ENCODE results near the gene GJA3. TPM values are rescaled to one million over a fixed set of nuclear protein-coding genes. Genes with fewer than 3 reads are reported as not detected.
A peak's percentile ranks its signal among the peaks of the same experiment; 100 is the strongest.

GJA3 gene
- total RNA-seq, 4 donors from 2014 or later = 0.14 TPM; not detected in 3

DNA sequence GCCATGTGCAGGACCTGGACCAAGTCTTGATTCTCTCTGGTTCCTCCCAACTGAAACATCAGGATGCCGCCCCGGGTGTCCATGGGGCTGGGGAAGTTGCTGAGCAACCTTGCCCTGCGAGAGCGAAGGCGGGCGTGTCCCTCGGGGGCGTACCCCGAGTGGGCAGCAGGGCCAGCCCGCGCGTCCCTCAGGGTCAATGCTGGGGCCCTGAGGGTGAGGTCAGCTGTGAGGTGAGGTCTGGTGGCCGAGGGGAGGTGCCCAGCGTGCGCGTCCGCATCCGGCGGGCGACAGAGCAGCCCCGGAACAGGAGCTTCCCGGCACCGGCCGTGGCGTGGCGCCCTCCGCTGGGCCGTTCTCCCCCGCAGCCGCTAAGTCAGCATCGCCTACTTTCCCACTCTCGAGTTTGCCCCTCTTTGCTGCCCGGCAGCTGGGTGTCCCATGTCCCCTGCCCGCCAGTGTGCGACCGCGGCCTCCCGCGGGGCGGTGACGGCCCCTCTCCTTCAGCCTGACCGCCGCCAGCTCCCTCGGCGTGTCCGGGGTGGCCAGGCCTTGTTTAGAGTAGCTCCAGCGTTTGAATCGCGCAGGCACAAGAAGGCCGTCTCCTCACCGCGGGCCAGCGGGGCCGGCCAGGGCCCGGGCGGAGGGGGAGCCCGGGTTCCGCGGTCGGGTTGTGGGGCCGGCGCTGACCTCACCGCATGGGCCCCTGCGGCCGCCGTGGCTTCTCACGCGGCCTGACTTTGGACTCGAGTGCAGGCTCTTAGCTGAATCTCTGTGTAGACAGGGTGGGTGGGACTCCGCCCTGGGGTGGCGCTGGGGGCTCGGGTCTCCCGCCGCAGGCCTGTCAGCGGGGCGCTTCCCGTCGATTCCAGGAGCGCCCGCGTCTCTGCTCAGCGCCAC lies 33.0 kb downstream of the GJA3 start:
- Histone ChIP-seq H3K4me1 (peaks cover 0 to 28% (median 19%) of the 10 kb centered on the region in 4 donors), H3K4me3 (peak overlapping the region; percentile 45 to 71 (median 52)), H3K9me3 (no peaks in the 10 kb centered on the region), H3K27ac (peak overlapping the region; percentile 80 to 90 (median 87)), H3K27me3 (peaks cover 16% of the 10 kb centered on the region), H3K36me3 (no peaks in the 10 kb centered on the region)
- WGBS, 2 donors (ENCODE audit: low coverage in 1 of 2) = 0% methylated on average over 34 of the region's 82 CpGs; no CpG with 5 or more reads in 1 of the 2 donors
- TF ChIP-seq EP300 (IDR thresholded peaks at IDR 0.05; ENCODE audit: low read depth) (no peak), POLR2A (IDR thresholded peaks at IDR 0.05) (peak; percentile 53), POLR2AphosphoS5 (IDR thresholded peaks at IDR 0.05) (peak in 2 of 3 donors; percentile 36 to 49), CTCF (IDR thresholded peaks at IDR 0.05) (peak in 4 of 5 experiments; percentile 32 to 46 (median 41))
- intact Hi-C loops (cut with DNase I; ENCODE audit: low total_unique reads) (no loop called here), in situ Hi-C loops (cut with MboI; ENCODE audit: low pct_ligation_motif_present in 1 of 4, low pct_unique_long_range_greater_than_20kb in 1 of 4, low sequenced_read_pairs in 3 of 4) (no loop called here)
- peak; percentile 77 for DNase-seq

DNA sequence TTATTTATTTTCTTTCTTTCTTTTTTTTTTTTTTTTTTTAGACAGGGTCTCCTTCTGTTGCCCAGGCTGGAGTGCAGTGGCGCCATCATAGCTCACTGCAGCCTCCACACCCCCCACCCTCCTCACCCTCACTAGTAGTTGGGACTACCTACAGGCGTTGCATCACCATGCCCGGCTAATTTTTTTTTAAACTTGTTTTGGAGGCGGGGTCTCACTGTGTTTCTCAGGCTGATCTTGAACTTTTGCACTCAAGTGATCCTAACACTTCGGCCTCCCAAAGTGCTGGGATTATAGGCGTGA lies 33.6 kb downstream of the GJA3 start:
- TF ChIP-seq EP300 (IDR thresholded peaks at IDR 0.05; ENCODE audit: low read depth) (no peak), POLR2A (IDR thresholded peaks at IDR 0.05) (no peak), POLR2AphosphoS5 (IDR thresholded peaks at IDR 0.05) (no peak), CTCF (IDR thresholded peaks at IDR 0.05) (no peak)
- intact Hi-C loops (cut with DNase I; ENCODE audit: low total_unique reads) = no loop called here
- WGBS, 2 donors (ENCODE audit: low coverage in 1 of 2) = 26 to 60% methylated on average over 1 to 6 of the region's 6 CpGs
- in situ Hi-C loops (cut with MboI; ENCODE audit: low pct_ligation_motif_present in 1 of 4, low pct_unique_long_range_greater_than_20kb in 1 of 4, low sequenced_read_pairs in 3 of 4) = no loop called here
- Histone ChIP-seq H3K9me3 (no peaks in the 10 kb centered on the region), H3K4me3 (peak overlapping the region; percentile 45 to 71 (median 52)), H3K27ac (peak overlapping the region; percentile 80 to 90 (median 87)), H3K27me3 (peaks cover 16% of the 10 kb centered on the region), H3K4me1 (peaks cover 0 to 28% (median 19%) of the 10 kb centered on the region in 4 donors), H3K36me3 (no peaks in the 10 kb centered on the region)
- DNase-seq = no peak

DNA sequence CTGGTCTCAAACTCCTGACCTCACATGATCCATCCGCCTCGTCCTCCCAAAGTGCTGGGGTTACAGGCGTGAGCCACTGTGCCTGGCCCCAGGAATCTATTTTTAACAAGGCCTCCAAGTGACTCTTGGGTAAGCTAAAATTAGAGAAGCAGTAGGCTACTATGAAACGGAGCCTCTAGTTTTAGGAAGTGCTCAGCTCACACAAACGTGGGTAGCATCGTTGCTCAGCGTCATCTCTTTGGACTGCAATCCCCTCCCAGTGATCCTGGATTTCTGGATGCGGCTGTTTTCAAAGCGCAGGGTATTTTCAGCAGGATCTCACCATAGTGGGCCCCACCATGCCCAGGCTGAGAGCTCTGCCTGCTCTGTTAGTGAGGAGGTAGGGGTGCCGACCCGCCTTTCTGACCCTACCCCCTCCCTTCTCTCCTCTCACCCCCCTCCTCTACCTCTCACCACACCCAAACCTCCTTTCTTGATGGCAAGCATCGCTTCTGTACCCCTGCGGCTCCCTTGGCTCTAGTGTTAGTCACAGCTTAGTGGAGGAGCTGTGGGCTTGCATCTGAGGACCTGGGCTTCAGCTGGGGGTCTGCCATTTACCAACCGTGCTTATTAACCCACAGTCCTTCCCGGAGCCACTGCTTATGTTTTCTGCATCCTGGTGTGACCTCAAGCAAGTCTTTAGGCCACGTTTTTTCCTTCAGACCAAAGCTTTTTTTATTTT lies 34.2 kb downstream of the GJA3 start:
- H3K9me3 ChIP-seq = no peaks in the 10 kb centered on the region
- in situ Hi-C loops (cut with MboI; ENCODE audit: low pct_ligation_motif_present in 1 of 4, low pct_unique_long_range_greater_than_20kb in 1 of 4, low sequenced_read_pairs in 3 of 4) = no loop called here
- TF ChIP-seq CTCF (IDR thresholded peaks at IDR 0.05) (no peak), EP300 (IDR thresholded peaks at IDR 0.05; ENCODE audit: low read depth) (no peak), POLR2A (IDR thresholded peaks at IDR 0.05) (no peak), POLR2AphosphoS5 (IDR thresholded peaks at IDR 0.05) (no peak)
- H3K4me3 ChIP-seq = no peak overlapping the region
- intact Hi-C loops (cut with DNase I; ENCODE audit: low total_unique reads) = no loop called here
- no peak for DNase-seq
- H3K4me1 ChIP-seq = peaks cover 0 to 29% (median 20%) of the 10 kb centered on the region in 4 donors
- peaks cover 16% of the 10 kb centered on the region for H3K27me3 ChIP-seq
- H3K27ac ChIP-seq = no peak overlapping the region
- no peaks in the 10 kb centered on the region for H3K36me3 ChIP-seq
- 69 to 78% methylated on average over 7 to 16 of the region's 16 CpGs for WGBS, 2 donors (ENCODE audit: low coverage in 1 of 2)

GRCh38 chr13:20125783-20126165 lies 35.1 kb downstream of the GJA3 start:
- Histone ChIP-seq H3K9me3 (no peaks in the 10 kb centered on the region), H3K27me3 (peaks cover 16% of the 10 kb centered on the region), H3K4me3 (no peak overlapping the region), H3K36me3 (no peaks in the 10 kb centered on the region), H3K27ac (no peak overlapping the region), H3K4me1 (peaks cover 0 to 34% (median 25%) of the 10 kb centered on the region in 4 donors)
- in situ Hi-C loops (cut with MboI; ENCODE audit: low pct_ligation_motif_present in 1 of 4, low pct_unique_long_range_greater_than_20kb in 1 of 4, low sequenced_read_pairs in 3 of 4) = no loop called here
- intact Hi-C loops (cut with DNase I; ENCODE audit: low total_unique reads) = no loop called here
- TF ChIP-seq POLR2AphosphoS5 (IDR thresholded peaks at IDR 0.05) (no peak), CTCF (IDR thresholded peaks at IDR 0.05) (no peak)
- no peak for DNase-seq
- 51 to 70% methylated on average over 3 to 4 of the region's 4 CpGs for WGBS, 2 donors (ENCODE audit: low coverage in 1 of 2)

Data from transverse colon (tissue), 4 donors.